Measurements from ENCODE around the gene GTF2IRD1. TPM values are rescaled to one million over a fixed set of nuclear protein-coding genes. Genes with fewer than 3 reads are reported as not detected.

The GTF2IRD1 gene
- total and polyA plus RNA-seq, 2 of the 13 experiments (the other 11 are each of a cell fraction or from before 2014, with no cell fraction given) = 16.5 to 26.7 TPM

GRCh38 chr7:74407958-74408357, 45.7 kb upstream of the GTF2IRD1 start:
- no peak for ATAC-seq
- H3K79me2 ChIP-seq (ENCODE audit: insufficient read depth, low read length) = no peaks in the 10 kb centered on the region
- no peak overlapping the region for H3K4me2 ChIP-seq (ENCODE audit: low read depth, low read length)
- POLR2A ChIA-PET = no interaction called here
- peaks cover 0 to 12% of the 10 kb centered on the region in 2 experiments; a peak in 2 of 5 replicates for H3K36me3 ChIP-seq (replicated peaks in 1 of 2; ENCODE audit: control insufficient read depth in 1 of 2, insufficient read depth in 2 of 2, low read length in 2 of 2)
- no peaks in the 10 kb centered on the region for H4K20me1 ChIP-seq (ENCODE audit: insufficient read depth, low read length)
- H3K9me3 ChIP-seq (ENCODE audit: low read length) = no peaks in the 10 kb centered on the region
- H3K27me3 ChIP-seq (ENCODE audit: control insufficient read depth in 1 of 2, insufficient read depth in 2 of 2, low read length in 2 of 2) = no peaks in the 10 kb centered on the region
- no peak overlapping the region for H3K27ac ChIP-seq (ENCODE audit: extremely low read length, insufficient read depth, low read length)
- no peak overlapping the region for H3K9ac ChIP-seq (ENCODE audit: insufficient read depth, low read depth, low read length)
- intact Hi-C loops (cut with micrococcal nuclease; ENCODE audit: unreplicated experiment) (no loop called here), in situ Hi-C loops (cut with HindIII; ENCODE audit: extremely low pct_ligation_motif_present, low pct_unique_long_range_greater_than_20kb) (loop anchor here (10.0 kb wide), 1 partner anchor 343 kb away; no protein-coding TSS in a partner anchor)
- no TSS peak for BruUV-seq (replicated peaks)
- H3K4me3 ChIP-seq (replicated peaks in 1 of 3; ENCODE audit: insufficient read depth in 1 of 3, low read depth in 2 of 3, low read length in 3 of 3) = no peak overlapping the region
- FAIRE-seq = peak; percentile 4
- 73% methylated on average over 4 of the region's 4 CpGs for WGBS (ENCODE audit: low lambda C conversion rate)
- no peak overlapping the region for H2AFZ ChIP-seq (ENCODE audit: low read length)
- TF ChIP-seq ZNF589 (CRISPR knock-in tag; conservative IDR thresholded peaks at IDR 0.05) = no peak
- peak; percentile 85 for TF ChIP-seq ZNF7 (CRISPR knock-in tag; IDR thresholded peaks at IDR 0.05)
- no peak for DNase-seq (ENCODE audit: low spot score)
- no peaks in the 10 kb centered on the region for H3K4me1 ChIP-seq (ENCODE audit: insufficient read depth, low read length)
- CTCF ChIA-PET (ENCODE audit: low intra/inter-chr PET ratio, low total read pairs) = no interaction called here

DNA sequence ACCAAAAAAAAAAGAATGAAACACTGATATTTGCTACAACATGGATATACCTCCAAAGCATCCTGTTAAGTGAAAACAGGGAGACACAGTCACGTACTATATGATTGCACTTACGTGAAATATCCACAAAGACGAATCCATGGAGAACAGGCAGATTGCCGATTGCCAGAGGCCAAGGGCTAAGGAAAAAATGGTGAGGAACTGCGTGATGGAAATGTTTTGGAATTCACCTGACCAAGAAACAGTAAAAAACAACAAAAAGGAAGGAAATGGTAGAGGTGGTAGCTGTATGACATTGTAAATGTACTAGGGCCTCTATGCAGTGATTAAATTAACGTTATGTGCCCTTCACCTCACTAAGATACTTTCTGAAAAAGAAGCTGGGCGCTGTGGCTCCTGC, 44.1 kb upstream of the GTF2IRD1 start:
- ChIA-PET POLR2A (interaction anchor here (0.6 kb wide), 1 partner anchor 745 kb away, joined by 3 read pairs; no protein-coding TSS in a partner anchor), CTCF (ENCODE audit: low intra/inter-chr PET ratio, low total read pairs) (no interaction called here)
- H3K4me3 ChIP-seq (replicated peaks in 1 of 3; ENCODE audit: insufficient read depth in 1 of 3, low read depth in 2 of 3, low read length in 3 of 3) = no peak overlapping the region
- no peak for DNase-seq (ENCODE audit: low spot score)
- in situ Hi-C loops (cut with HindIII; ENCODE audit: extremely low pct_ligation_motif_present, low pct_unique_long_range_greater_than_20kb) (loop anchor here (10.0 kb wide), 1 partner anchor 345 kb away; no protein-coding TSS in a partner anchor), intact Hi-C loops (cut with micrococcal nuclease; ENCODE audit: unreplicated experiment) (no loop called here)
- no peaks in the 10 kb centered on the region for H3K9me3 ChIP-seq (ENCODE audit: low read length)
- no peaks in the 10 kb centered on the region for H3K4me1 ChIP-seq (ENCODE audit: insufficient read depth, low read length)
- 73% methylated on average over 7 of the region's 7 CpGs for WGBS (ENCODE audit: low lambda C conversion rate)
- no peak for FAIRE-seq
- H3K27me3 ChIP-seq (ENCODE audit: control insufficient read depth in 1 of 2, insufficient read depth in 2 of 2, low read length in 2 of 2) = no peaks in the 10 kb centered on the region
- no peaks in the 10 kb centered on the region for H4K20me1 ChIP-seq (ENCODE audit: insufficient read depth, low read length)
- BruUV-seq (replicated peaks) = no TSS peak
- no peaks in the 10 kb centered on the region for H3K79me2 ChIP-seq (ENCODE audit: insufficient read depth, low read length)
- TF ChIP-seq FOSL1 (CRISPR knock-in tag; IDR thresholded peaks at IDR 0.05; ENCODE audit: borderline replicate concordance) (no peak), CEBPB (IDR thresholded peaks at IDR 0.05; ENCODE audit: borderline replicate concordance, low read depth, low read length) (no peak), ZNF773 (CRISPR knock-in tag; IDR thresholded peaks at IDR 0.05; ENCODE audit: borderline replicate concordance) (no peak), ATF7-NPFF (CRISPR knock-in tag; IDR thresholded peaks at IDR 0.05; ENCODE audit: low read depth) (no peak), ZKSCAN8 (CRISPR knock-in tag; IDR thresholded peaks at IDR 0.05; ENCODE audit: borderline replicate concordance) (no peak), ZNF766 (CRISPR knock-in tag; IDR thresholded peaks at IDR 0.05; ENCODE audit: borderline replicate concordance) (no peak), ZNF101 (CRISPR knock-in tag; IDR thresholded peaks at IDR 0.05; ENCODE audit: borderline replicate concordance, low read depth) (no peak), YEATS4 (CRISPR knock-in tag; IDR thresholded peaks at IDR 0.05; ENCODE audit: borderline replicate concordance) (no peak)
- TF ChIP-seq, protein P1, sequence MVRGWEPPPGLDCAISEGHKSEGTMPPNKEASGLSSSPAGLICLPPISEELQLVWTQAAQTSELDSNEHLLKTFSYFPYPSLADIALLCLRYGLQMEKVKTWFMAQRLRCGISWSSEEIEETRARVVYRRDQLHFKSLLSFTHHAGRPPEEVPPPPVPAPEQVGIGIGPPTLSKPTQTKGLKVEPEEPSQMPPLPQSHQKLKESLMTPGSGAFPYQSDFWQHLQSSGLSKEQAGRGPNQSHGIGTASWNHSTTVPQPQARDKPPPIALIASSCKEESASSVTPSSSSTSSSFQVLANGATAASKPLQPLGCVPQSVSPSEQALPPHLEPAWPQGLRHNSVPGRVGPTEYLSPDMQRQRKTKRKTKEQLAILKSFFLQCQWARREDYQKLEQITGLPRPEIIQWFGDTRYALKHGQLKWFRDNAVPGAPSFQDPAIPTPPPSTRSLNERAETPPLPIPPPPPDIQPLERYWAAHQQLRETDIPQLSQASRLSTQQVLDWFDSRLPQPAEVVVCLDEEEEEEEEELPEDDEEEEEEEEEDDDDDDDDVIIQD (CRISPR knock-in tag; IDR thresholded peaks at IDR 0.05; ENCODE audit: low read depth) = no peak
- no peak overlapping the region for H3K4me2 ChIP-seq (ENCODE audit: low read depth, low read length)
- H3K9ac ChIP-seq (ENCODE audit: insufficient read depth, low read depth, low read length) = no peak overlapping the region
- H3K27ac ChIP-seq (ENCODE audit: extremely low read length, insufficient read depth, low read length) = no peak overlapping the region
- no peak overlapping the region for H2AFZ ChIP-seq (ENCODE audit: low read length)
- ATAC-seq = no peak
- H3K36me3 ChIP-seq (replicated peaks in 1 of 2; ENCODE audit: control insufficient read depth in 1 of 2, insufficient read depth in 2 of 2, low read length in 2 of 2) = peaks cover 0 to 2% of the 10 kb centered on the region in 2 experiments; a peak in 1 of 5 replicates
